Measurements from ENCODE around the gene SLIT3.

The SLIT3 gene

GRCh38 chr5:168827636-168828035, 473.3 kb downstream of the SLIT3 start:
- no peak for DNase-seq
- Mint-ChIP-seq H3K27me3 (peaks cover 9% of the 10 kb centered on the region), H3K36me3 (no peaks in the 10 kb centered on the region), H3K4me3 (no peak overlapping the region), H3K4me1 (no peaks in the 10 kb centered on the region), H3K9me3 (no peaks in the 10 kb centered on the region), H3K27ac (no peak overlapping the region)
- CTCF ChIA-PET, result no interaction called here

DNA sequence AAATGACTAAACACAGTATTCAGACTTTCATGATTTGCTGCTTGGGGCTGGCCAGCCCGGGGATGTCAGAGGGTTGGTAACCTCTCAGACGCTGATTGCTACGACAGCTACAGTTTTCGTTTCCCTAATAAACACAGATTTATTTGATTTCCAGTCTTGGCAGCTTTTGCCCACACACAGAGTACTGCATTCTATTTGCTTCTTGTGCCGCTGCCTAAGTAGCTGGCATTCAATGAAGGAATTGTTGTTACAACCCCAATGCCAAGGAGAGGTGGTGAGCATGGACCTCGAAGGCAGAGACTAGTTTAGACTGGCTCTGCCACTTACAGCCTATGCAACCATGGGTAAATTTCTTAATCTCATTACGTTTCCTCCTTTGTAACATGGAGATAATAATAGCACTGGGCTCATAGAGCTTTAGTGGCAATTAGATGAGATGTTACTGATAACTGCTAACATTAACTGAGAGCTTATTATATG, 474.7 kb downstream of the SLIT3 start:
- no peak overlapping the region for H3K4me3 Mint-ChIP-seq
- H3K4me1 Mint-ChIP-seq, result no peaks in the 10 kb centered on the region
- H3K36me3 Mint-ChIP-seq, result no peaks in the 10 kb centered on the region
- peaks cover 9% of the 10 kb centered on the region for H3K27me3 Mint-ChIP-seq
- H3K27ac Mint-ChIP-seq, result no peak overlapping the region
- DNase-seq, result no peak
- CTCF ChIA-PET, result no interaction called here
- no peaks in the 10 kb centered on the region for H3K9me3 Mint-ChIP-seq

DNA sequence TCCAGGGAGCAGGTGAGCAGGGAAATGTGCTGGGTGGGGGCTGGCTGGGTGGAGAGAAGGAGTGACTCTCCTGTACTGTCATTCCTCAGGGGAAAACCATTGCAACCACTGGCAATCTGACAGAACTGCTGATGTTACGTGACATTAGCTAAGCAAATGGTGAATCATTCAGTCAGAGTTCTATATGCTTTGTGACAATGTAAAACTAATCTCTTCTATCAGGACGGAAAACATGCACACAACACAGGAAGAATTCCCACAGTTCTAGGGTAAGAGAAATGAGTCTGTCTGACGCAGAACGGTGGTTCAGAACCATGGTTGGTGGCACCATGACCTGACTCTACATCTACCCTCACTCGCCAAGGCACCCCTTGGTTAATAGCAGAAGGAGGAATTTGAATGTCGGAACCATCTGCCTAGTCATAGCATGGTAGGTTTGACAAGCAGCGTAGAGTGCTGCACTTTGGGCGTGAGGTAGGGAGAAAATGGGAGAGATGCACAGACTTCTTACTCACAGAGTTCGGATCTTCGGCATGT, 478.1 kb downstream of the SLIT3 start:
- CTCF ChIA-PET, result no interaction called here
- peaks cover 4% of the 10 kb centered on the region for H3K27me3 Mint-ChIP-seq
- no peaks in the 10 kb centered on the region for H3K9me3 Mint-ChIP-seq
- DNase-seq, result no peak
- no peak overlapping the region for H3K27ac Mint-ChIP-seq
- H3K36me3 Mint-ChIP-seq, result no peaks in the 10 kb centered on the region
- no peak overlapping the region for H3K4me3 Mint-ChIP-seq
- H3K4me1 Mint-ChIP-seq, result no peaks in the 10 kb centered on the region

DNA sequence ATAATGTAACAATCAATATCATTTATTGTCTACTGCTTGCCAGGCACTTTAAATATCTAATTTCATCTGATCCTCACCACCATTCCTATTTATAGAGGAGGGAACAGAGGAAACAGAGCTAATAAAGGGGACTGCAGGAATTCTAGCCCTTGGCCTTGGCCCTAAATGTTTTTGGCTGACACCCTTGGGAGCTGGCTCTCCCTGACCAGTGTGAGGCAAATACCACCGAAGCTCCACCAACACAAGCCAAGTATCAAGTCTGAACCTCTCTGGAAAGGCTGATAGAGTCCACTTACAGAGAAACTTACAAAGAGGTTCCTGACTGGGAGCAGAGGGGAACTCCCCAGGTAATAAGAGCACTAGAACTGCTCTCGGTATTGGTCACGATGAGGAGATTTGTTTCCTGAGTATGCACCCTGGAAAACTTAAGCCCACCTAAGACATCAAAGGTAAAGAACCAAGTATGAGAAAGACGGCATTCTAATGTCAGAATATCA, 478.6 kb downstream of the SLIT3 start:
- CTCF ChIA-PET, result no interaction called here
- H3K4me3 Mint-ChIP-seq, result no peak overlapping the region
- DNase-seq, result no peak
- H3K36me3 Mint-ChIP-seq, result no peaks in the 10 kb centered on the region
- no peaks in the 10 kb centered on the region for H3K9me3 Mint-ChIP-seq
- H3K27ac Mint-ChIP-seq, result no peak overlapping the region
- no peaks in the 10 kb centered on the region for H3K4me1 Mint-ChIP-seq
- H3K27me3 Mint-ChIP-seq, result peaks cover 6% of the 10 kb centered on the region

GRCh38 chr5:168820874-168821273, 480.1 kb downstream of the SLIT3 start:
- no peak overlapping the region for H3K27ac Mint-ChIP-seq
- no peaks in the 10 kb centered on the region for H3K4me1 Mint-ChIP-seq
- H3K9me3 Mint-ChIP-seq, result no peaks in the 10 kb centered on the region
- H3K4me3 Mint-ChIP-seq, result no peak overlapping the region
- H3K27me3 Mint-ChIP-seq, result peaks cover 8% of the 10 kb centered on the region
- CTCF ChIA-PET, result no interaction called here
- no peak for DNase-seq
- H3K36me3 Mint-ChIP-seq, result no peaks in the 10 kb centered on the region

- CTCF ChIA-PET, result interaction anchor here (0.5 kb wide), 1 partner anchor 514 kb away, joined by 3 read pairs; no protein-coding TSS in a partner anchor
- no peaks in the 10 kb centered on the region for H3K9me3 Mint-ChIP-seq
- no peak for DNase-seq
- H3K4me1 Mint-ChIP-seq, result no peaks in the 10 kb centered on the region
- peak overlapping the region; percentile 19 for H3K27ac Mint-ChIP-seq
- no peaks in the 10 kb centered on the region for H3K36me3 Mint-ChIP-seq
- H3K4me3 Mint-ChIP-seq, result no peak overlapping the region
- H3K27me3 Mint-ChIP-seq, result peaks cover 8% of the 10 kb centered on the region
Measured at GRCh38 chr5:168819004-168819621, 481.8 kb downstream of the SLIT3 start.

DNA sequence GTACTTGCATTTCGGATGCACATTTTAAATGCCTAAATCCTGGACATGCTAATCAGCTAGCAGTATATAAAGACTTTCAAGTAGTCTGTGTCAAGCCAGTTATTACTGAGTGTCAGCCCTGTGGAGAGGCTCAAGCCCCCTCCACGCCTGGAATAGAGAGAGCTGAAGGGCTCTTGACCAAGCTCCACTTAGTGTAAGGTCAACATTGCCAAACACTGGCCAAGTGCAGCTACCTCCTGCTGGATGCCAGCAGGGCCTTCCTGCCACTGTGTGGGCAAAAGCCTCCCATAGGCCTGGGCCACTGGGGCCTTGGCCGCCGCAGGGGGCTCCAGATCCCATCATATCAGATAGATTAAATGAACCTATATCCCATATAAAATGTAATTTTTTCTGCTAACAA, 482.4 kb downstream of the SLIT3 start:
- CTCF ChIA-PET, result no interaction called here
- no peaks in the 10 kb centered on the region for H3K9me3 Mint-ChIP-seq
- no peak for DNase-seq
- H3K36me3 Mint-ChIP-seq, result no peaks in the 10 kb centered on the region
- H3K4me3 Mint-ChIP-seq, result no peak overlapping the region
- H3K4me1 Mint-ChIP-seq, result no peaks in the 10 kb centered on the region
- peaks cover 8% of the 10 kb centered on the region for H3K27me3 Mint-ChIP-seq
- no peak overlapping the region for H3K27ac Mint-ChIP-seq

DNA sequence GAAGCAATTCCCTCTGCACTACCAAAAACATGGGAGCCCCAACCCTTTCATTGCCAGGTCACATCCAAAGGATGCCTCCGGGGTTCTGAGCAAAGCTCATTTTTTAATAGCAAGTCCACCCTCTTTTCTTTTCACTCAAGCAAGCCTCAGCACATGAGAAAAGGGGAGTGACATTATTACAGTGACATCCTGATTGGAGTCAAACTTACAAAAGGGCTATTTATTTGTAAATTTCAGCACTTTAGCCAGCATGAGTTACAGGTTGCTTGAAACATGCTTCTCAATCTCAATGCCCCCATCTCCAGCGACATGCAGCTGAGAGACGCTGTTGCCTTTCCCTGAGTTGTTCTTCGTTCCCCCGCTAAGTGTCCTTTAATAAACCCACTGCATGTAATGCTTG, 483.3 kb downstream of the SLIT3 start:
- H3K27me3 Mint-ChIP-seq, result peaks cover 4% of the 10 kb centered on the region
- H3K36me3 Mint-ChIP-seq, result no peaks in the 10 kb centered on the region
- H3K4me1 Mint-ChIP-seq, result no peaks in the 10 kb centered on the region
- no peak overlapping the region for H3K27ac Mint-ChIP-seq
- no peaks in the 10 kb centered on the region for H3K9me3 Mint-ChIP-seq
- no peak for DNase-seq
- H3K4me3 Mint-ChIP-seq, result no peak overlapping the region
- CTCF ChIA-PET, result no interaction called here

GRCh38 chr5:168816661-168817060, 484.3 kb downstream of the SLIT3 start:
- H3K4me3 Mint-ChIP-seq, result no peak overlapping the region
- no peaks in the 10 kb centered on the region for H3K36me3 Mint-ChIP-seq
- CTCF ChIA-PET, result no interaction called here
- H3K4me1 Mint-ChIP-seq, result no peaks in the 10 kb centered on the region
- H3K27ac Mint-ChIP-seq, result no peak overlapping the region
- no peak for DNase-seq
- H3K27me3 Mint-ChIP-seq, result peaks cover 4% of the 10 kb centered on the region
- H3K9me3 Mint-ChIP-seq, result no peaks in the 10 kb centered on the region

- no peak for DNase-seq
- H3K9me3 Mint-ChIP-seq, result no peaks in the 10 kb centered on the region
- H3K4me1 Mint-ChIP-seq, result no peaks in the 10 kb centered on the region
- CTCF ChIA-PET, result no interaction called here
- no peak overlapping the region for H3K27ac Mint-ChIP-seq
- H3K27me3 Mint-ChIP-seq, result peaks cover 10% of the 10 kb centered on the region
- no peak overlapping the region for H3K4me3 Mint-ChIP-seq
- no peaks in the 10 kb centered on the region for H3K36me3 Mint-ChIP-seq
Measured at GRCh38 chr5:168813184-168813968, 487.6 kb downstream of the SLIT3 start.

DNA sequence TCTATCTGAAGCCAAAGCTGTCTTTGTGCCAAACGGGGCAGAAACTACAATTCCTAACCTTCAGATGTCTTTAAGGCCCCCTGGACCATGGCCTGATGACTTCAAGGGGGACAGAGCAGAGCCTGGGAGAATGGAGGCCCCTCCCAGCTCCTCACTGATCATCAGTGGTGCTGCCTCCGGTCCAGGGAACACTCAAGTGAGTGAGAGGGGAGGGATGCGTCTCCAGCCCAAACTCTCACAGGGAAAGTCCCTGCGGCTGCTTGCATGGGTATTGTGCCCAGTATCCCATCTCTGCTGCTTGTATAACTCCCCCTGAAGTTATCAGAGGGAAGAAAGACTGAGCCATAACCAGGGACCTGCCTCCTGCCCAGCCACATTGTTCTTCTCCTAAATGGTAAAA, 490.3 kb downstream of the SLIT3 start:
- CTCF ChIA-PET, result no interaction called here
- peaks cover 18% of the 10 kb centered on the region for H3K27me3 Mint-ChIP-seq
- no peak for DNase-seq

DNA sequence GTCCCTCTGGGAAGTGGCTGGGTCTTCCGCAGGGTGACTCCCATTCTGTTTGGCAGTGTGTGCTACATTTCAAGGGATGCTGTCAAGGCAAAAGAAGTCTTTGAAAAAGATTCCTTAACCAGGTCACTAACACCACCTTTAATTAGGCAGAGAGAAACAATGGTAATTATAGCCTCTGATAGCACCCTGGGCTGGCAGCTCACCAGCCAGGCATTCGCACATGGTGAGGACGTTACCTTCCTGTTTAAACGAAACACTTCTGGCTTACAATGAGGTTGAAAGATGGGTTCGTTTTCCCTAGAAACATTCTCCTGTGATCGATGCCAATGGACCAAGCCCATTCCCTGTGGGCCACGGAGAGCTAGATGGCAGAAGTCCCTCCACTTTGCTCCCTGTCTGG, 491.7 kb downstream of the SLIT3 start:
- no peak for DNase-seq
- Mint-ChIP-seq H3K9me3 (no peaks in the 10 kb centered on the region), H3K4me1 (no peaks in the 10 kb centered on the region), H3K27me3 (peaks cover 18% of the 10 kb centered on the region), H3K4me3 (no peak overlapping the region), H3K36me3 (no peaks in the 10 kb centered on the region), H3K27ac (no peak overlapping the region)
- CTCF ChIA-PET, result no interaction called here

More for the DNA sequence above, 490.3 kb downstream of the SLIT3 start:
- Mint-ChIP-seq H3K9me3 (no peaks in the 10 kb centered on the region), H3K27ac (no peak overlapping the region), H3K4me1 (no peaks in the 10 kb centered on the region), H3K4me3 (no peak overlapping the region), H3K36me3 (no peaks in the 10 kb centered on the region)

DNA sequence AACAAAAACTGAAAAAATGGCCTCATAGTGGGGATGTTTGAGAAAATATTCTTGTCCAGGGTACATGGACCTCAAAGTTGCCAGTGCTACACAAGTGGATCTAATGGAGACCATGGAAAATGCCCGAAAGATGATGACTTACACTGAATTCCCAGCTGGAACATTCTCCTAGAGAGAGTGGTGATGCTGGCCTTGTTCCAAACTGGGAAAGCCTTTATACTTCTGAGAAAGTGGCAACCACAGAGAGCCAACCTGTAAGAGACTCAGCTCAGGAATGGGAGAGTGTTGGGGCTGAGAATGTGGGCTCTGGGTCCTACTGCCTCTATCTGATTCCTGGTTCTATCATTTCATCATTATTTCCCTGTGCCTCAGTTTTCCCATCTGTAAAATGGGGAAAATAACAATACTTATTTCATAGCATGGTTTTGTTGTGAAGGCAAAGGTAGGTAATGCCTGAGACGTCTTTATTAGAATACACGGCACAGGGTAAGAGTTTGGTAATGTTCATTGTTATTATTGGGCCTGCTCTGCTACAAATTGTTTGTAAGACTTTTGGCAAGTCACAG, 492.8 kb downstream of the SLIT3 start:
- H3K4me3 Mint-ChIP-seq, result no peak overlapping the region
- H3K27ac Mint-ChIP-seq, result no peak overlapping the region
- peaks cover 22% of the 10 kb centered on the region for H3K27me3 Mint-ChIP-seq
- H3K9me3 Mint-ChIP-seq, result no peaks in the 10 kb centered on the region
- H3K36me3 Mint-ChIP-seq, result no peaks in the 10 kb centered on the region
- no peak for DNase-seq
- CTCF ChIA-PET, result no interaction called here
- no peaks in the 10 kb centered on the region for H3K4me1 Mint-ChIP-seq

- H3K4me1 Mint-ChIP-seq, result no peaks in the 10 kb centered on the region
- CTCF ChIA-PET, result no interaction called here
Measured at GRCh38 chr5:168807287-168807686, 493.7 kb downstream of the SLIT3 start.

GRCh38 chr5:168803541-168803940, 497.4 kb downstream of the SLIT3 start:
- H3K4me1 Mint-ChIP-seq, result no peaks in the 10 kb centered on the region
- H3K4me3 Mint-ChIP-seq, result no peak overlapping the region
- H3K27ac Mint-ChIP-seq, result no peak overlapping the region
- DNase-seq, result no peak
- peaks cover 23% of the 10 kb centered on the region for H3K27me3 Mint-ChIP-seq
- H3K36me3 Mint-ChIP-seq, result no peaks in the 10 kb centered on the region
- CTCF ChIA-PET, result no interaction called here
- H3K9me3 Mint-ChIP-seq, result no peaks in the 10 kb centered on the region

More at GRCh38 chr5:168807287-168807686, 493.7 kb downstream of the SLIT3 start:
- H3K4me3 Mint-ChIP-seq, result no peak overlapping the region
- no peak overlapping the region for H3K27ac Mint-ChIP-seq
- H3K36me3 Mint-ChIP-seq, result no peaks in the 10 kb centered on the region
- H3K27me3 Mint-ChIP-seq, result peaks cover 22% of the 10 kb centered on the region
- no peaks in the 10 kb centered on the region for H3K9me3 Mint-ChIP-seq
- DNase-seq, result no peak

Data from activated naive CD4-positive, alpha-beta T cell treated with anti-CD3 and anti-CD28 coated beads, Interleukin-2, amount 10 ng/mL, durations not matched to agents 7 days and 5 days (primary cell).